Measurements from ENCODE around the gene ERBB3.

- TF ChIP-seq POLR2A (IDR thresholded peaks at IDR 0.05): no peak
- TF ChIP-seq, protein P1, sequence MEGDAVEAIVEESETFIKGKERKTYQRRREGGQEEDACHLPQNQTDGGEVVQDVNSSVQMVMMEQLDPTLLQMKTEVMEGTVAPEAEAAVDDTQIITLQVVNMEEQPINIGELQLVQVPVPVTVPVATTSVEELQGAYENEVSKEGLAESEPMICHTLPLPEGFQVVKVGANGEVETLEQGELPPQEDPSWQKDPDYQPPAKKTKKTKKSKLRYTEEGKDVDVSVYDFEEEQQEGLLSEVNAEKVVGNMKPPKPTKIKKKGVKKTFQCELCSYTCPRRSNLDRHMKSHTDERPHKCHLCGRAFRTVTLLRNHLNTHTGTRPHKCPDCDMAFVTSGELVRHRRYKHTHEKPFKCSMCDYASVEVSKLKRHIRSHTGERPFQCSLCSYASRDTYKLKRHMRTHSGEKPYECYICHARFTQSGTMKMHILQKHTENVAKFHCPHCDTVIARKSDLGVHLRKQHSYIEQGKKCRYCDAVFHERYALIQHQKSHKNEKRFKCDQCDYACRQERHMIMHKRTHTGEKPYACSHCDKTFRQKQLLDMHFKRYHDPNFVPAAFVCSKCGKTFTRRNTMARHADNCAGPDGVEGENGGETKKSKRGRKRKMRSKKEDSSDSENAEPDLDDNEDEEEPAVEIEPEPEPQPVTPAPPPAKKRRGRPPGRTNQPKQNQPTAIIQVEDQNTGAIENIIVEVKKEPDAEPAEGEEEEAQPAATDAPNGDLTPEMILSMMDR (IDR thresholded peaks at IDR 0.05): no peak
Measured at GRCh38 chr12:56034586-56035332, 45.2 kb upstream of the ERBB3 start.
